ENCODE measurements around the gene NDST1. TPM values are rescaled to one million over a fixed set of nuclear protein-coding genes. Genes with fewer than 3 reads are reported as not detected.

The NDST1 gene
- total RNA-seq, 2 experiments from 2014 or later = 1.1 to 1.6 TPM

DNA sequence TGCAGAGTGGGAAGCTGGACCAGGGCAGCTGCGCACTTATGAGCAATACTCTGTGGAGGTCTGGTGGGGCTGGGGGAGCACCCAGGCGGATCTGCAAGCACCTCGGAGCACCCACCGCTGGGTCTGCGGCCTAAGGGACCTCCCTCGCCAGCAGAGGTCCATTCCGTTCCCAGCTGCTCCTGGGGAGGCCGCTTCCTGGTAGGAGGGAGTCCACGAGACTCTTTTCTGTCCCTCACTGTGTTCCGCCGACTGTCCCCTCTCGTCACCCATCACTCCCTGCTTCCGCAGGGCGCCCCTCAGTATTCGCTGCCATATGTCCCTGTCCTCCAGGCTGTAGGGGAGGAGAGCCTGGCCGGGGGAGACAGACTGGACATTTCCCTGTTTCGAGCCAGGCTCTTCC, 45.5 kb downstream of the NDST1 start:
- Mint-ChIP-seq H3K27ac (no peak overlapping the region), H3K4me1 (ENCODE audit: low read depth) (no peaks in the 10 kb centered on the region), H3K4me3 (no peak overlapping the region), H3K9me3 (no peaks in the 10 kb centered on the region), H3K36me3 (ENCODE audit: low read depth) (no peaks in the 10 kb centered on the region), H3K27me3 (no peaks in the 10 kb centered on the region)
- no peak for ATAC-seq (ENCODE audit: poor library complexity)
- CTCF ChIA-PET = interaction anchor here (1.8 kb wide), 1 partner anchor 13 kb away, joined by 3 read pairs; no protein-coding TSS in a partner anchor
- Histone ChIP-seq H3K9me3 (ENCODE audit: control insufficient read depth in 1 of 2, insufficient read depth in 1 of 2, low read length in 2 of 2) (no peaks in the 10 kb centered on the region), H3K27ac (ENCODE audit: low read depth in 1 of 2, low read length in 2 of 2) (no peak overlapping the region), H3K36me3 (ENCODE audit: insufficient read depth, low read length) (no peaks in the 10 kb centered on the region), H3K27me3 (ENCODE audit: control insufficient read depth in 1 of 2, insufficient read depth in 2 of 2, low read length in 2 of 2) (no peaks in the 10 kb centered on the region), H3K4me3 (ENCODE audit: low read length) (no peak overlapping the region), H3K4me1 (ENCODE audit: insufficient read depth, low read length) (no peaks in the 10 kb centered on the region)
- no peak for DNase-seq
- POLR2A ChIA-PET = no interaction called here
- TF ChIP-seq, protein P1, sequence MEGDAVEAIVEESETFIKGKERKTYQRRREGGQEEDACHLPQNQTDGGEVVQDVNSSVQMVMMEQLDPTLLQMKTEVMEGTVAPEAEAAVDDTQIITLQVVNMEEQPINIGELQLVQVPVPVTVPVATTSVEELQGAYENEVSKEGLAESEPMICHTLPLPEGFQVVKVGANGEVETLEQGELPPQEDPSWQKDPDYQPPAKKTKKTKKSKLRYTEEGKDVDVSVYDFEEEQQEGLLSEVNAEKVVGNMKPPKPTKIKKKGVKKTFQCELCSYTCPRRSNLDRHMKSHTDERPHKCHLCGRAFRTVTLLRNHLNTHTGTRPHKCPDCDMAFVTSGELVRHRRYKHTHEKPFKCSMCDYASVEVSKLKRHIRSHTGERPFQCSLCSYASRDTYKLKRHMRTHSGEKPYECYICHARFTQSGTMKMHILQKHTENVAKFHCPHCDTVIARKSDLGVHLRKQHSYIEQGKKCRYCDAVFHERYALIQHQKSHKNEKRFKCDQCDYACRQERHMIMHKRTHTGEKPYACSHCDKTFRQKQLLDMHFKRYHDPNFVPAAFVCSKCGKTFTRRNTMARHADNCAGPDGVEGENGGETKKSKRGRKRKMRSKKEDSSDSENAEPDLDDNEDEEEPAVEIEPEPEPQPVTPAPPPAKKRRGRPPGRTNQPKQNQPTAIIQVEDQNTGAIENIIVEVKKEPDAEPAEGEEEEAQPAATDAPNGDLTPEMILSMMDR (IDR thresholded peaks at IDR 0.05) = no peak
- intact Hi-C loops (cut with DNase I, micrococcal nuclease) = loop anchor here in 1 of 2 experiments (10.0 kb wide), 1 partner anchor 561 kb away; no protein-coding TSS in a partner anchor

DNA sequence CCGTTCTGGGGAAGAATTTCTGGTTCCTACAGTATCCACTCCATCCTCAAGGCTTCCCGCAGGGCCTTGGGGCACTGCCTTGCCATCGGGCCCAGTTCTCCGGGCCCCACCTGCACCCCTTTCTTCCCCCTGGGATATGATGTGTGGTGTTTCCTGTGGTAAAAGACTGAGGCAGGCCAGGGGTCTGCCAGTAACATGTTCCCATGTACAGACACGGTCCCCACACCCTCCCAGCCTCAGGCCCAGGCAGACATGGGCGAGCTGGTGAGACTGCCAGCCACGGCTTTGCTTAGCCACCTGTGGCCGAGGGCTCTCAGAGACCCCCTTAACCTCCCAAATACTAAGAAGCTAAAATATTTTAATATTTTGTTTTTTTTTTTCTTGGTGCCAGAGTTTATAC, 46.0 kb downstream of the NDST1 start:
- TF ChIP-seq, protein P1 (IDR thresholded peaks at IDR 0.05) = no peak
- H3K4me1 ChIP-seq (ENCODE audit: insufficient read depth, low read length) = no peaks in the 10 kb centered on the region
- Mint-ChIP-seq H3K27me3 (no peaks in the 10 kb centered on the region), H3K27ac (no peak overlapping the region), H3K9me3 (no peaks in the 10 kb centered on the region), H3K36me3 (ENCODE audit: low read depth) (no peaks in the 10 kb centered on the region), H3K4me3 (no peak overlapping the region), H3K4me1 (ENCODE audit: low read depth) (no peaks in the 10 kb centered on the region)
- no peaks in the 10 kb centered on the region for H3K27me3 ChIP-seq (ENCODE audit: control insufficient read depth in 1 of 2, insufficient read depth in 2 of 2, low read length in 2 of 2)
- H3K9me3 ChIP-seq (ENCODE audit: control insufficient read depth in 1 of 2, insufficient read depth in 1 of 2, low read length in 2 of 2) = no peaks in the 10 kb centered on the region
- ChIA-PET POLR2A (no interaction called here), CTCF (interaction anchor here (1.8 kb wide), 1 partner anchor 13 kb away, joined by 3 read pairs; no protein-coding TSS in a partner anchor)
- no peak for ATAC-seq (ENCODE audit: poor library complexity)
- intact Hi-C loops (cut with DNase I, micrococcal nuclease) = loop anchor here in 1 of 2 experiments (10.0 kb wide), 1 partner anchor 561 kb away; no protein-coding TSS in a partner anchor
- no peaks in the 10 kb centered on the region for H3K36me3 ChIP-seq (ENCODE audit: insufficient read depth, low read length)
- no peak overlapping the region for H3K27ac ChIP-seq (ENCODE audit: low read depth in 1 of 2, low read length in 2 of 2)
- no peak for DNase-seq
- H3K4me3 ChIP-seq (ENCODE audit: low read length) = no peak overlapping the region

DNA sequence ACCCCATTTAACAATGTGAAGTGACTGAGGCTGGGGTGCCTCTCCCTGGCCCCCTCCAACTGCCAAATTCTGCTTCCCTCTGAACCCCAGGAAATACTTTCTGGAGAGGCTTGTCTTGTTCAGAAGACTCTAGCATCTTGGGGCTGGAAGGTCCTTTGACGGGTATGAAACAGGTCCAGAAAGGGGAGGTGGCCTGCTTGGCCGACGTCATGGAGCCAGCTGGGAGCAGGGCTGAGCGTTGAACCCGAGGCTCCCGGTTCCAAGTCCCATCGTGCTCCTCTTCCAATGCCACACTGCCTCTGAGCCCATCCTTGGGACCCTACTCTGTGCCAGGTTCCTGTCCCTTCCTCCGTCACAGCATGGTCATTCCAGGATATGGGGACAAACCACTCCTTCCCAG, 46.9 kb downstream of the NDST1 start:
- TF ChIP-seq, protein P1 (IDR thresholded peaks at IDR 0.05) = no peak
- no peaks in the 10 kb centered on the region for H3K27me3 Mint-ChIP-seq
- ChIA-PET POLR2A (no interaction called here), CTCF (interaction anchor here (1.8 kb wide), 1 partner anchor 14 kb away, joined by 3 read pairs; no protein-coding TSS in a partner anchor)
- intact Hi-C loops (cut with DNase I, micrococcal nuclease) = loop anchor here in 1 of 2 experiments (10.0 kb wide), 1 partner anchor 560 kb away; no protein-coding TSS in a partner anchor
- no peak overlapping the region for H3K27ac ChIP-seq (ENCODE audit: low read depth in 1 of 2, low read length in 2 of 2)
- H3K36me3 ChIP-seq (ENCODE audit: insufficient read depth, low read length) = no peaks in the 10 kb centered on the region
- no peak for ATAC-seq (ENCODE audit: poor library complexity)
- no peaks in the 10 kb centered on the region for H3K9me3 Mint-ChIP-seq
- no peak overlapping the region for H3K4me3 Mint-ChIP-seq
- no peaks in the 10 kb centered on the region for H3K4me1 ChIP-seq (ENCODE audit: insufficient read depth, low read length)
- no peaks in the 10 kb centered on the region for H3K4me1 Mint-ChIP-seq (ENCODE audit: low read depth)
- H3K9me3 ChIP-seq (ENCODE audit: control insufficient read depth in 1 of 2, insufficient read depth in 1 of 2, low read length in 2 of 2) = no peaks in the 10 kb centered on the region
- no peak for DNase-seq
- no peaks in the 10 kb centered on the region for H3K36me3 Mint-ChIP-seq (ENCODE audit: low read depth)
- no peak overlapping the region for H3K4me3 ChIP-seq (ENCODE audit: low read length)
- H3K27ac Mint-ChIP-seq = no peak overlapping the region
- H3K27me3 ChIP-seq (ENCODE audit: control insufficient read depth in 1 of 2, insufficient read depth in 2 of 2, low read length in 2 of 2) = no peaks in the 10 kb centered on the region

Measured in CD4-positive, alpha-beta T cell (primary cell).